Measurements from ENCODE around the gene MCC.
"Not testable (repeated sequence)": the region's sequence is repeated elsewhere in the genome, so short reads cannot be mapped to it uniquely, and the experiment has no call there.

MCC gene

DNA sequence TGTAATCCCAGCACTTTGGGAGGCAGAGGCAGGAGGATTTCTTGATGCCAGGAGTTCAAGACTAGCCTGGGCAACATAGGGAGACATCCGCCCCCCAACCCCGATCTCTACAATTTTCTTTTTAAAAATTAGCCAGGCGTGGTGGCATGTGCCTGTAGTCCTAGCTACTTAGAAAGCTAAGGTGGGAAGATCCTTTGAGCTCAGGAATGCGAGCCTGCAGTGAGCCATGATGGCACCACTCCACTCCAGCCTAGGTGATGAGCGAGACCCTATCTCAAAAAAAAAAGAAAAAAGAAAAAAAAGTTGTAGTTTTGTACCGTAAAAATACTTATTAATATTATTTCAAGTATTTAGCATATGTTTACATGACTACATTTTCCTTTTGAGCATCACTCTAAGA, 82.7 kb downstream of the MCC start:
- no peak for DNase-seq

DNA sequence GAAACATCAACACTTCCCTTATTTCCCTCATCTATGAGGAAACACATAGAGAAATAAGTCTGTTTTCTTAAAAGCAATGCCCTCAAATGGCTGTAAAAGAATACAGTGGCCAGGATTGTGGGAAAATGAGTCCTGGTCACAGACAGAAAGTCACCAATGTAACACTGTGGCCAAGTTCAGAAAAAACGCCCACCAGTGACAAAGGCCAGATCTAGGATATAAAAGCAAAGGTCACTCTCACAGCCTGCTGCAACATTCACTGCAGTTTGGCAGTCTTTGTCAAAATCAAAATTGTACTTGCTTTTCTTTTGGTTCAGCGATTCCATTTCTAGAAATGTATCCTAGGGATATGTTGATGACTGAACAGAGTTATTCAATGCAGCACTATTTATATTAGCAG, 84.0 kb downstream of the MCC start:
- no peak for DNase-seq

DNA sequence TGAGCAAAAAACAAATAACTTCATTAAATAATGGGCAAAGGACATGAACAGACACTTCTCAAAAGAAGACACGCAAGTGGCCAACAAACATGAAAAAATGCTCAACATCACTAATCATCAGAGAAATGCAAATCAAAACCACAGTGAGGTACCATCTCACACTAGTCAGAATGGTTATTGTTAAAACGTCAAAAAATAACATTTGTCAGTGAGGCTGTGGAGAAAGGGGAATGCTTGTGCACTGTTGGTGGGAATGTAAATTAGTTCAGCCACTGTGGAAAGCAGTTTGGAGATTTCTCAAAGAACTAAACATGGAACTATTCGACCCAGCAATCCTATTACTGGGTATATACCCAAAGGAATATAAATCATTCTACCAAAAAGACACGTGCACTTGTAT, 90.3 kb downstream of the MCC start:
- not testable (repeated sequence) for DNase-seq

DNA sequence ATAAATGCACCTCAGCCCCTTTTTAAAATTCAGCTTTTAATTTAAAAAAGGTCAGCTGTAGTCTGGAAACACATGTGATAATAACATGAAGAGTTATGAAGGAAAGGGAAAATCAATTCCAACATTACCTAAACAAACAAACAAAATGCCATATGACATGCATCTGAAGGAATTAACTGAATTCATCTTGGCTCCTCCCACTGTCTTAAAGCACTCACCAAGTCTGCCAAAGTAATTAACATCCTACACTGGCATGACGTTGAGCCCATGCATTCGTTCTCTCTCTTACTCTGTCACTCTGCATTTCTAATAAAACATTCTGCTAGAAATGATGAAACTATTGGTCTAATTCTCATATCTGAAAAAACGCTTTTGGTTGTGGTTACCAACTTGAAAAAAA, 91.2 kb downstream of the MCC start:
- DNase-seq = no peak

DNA sequence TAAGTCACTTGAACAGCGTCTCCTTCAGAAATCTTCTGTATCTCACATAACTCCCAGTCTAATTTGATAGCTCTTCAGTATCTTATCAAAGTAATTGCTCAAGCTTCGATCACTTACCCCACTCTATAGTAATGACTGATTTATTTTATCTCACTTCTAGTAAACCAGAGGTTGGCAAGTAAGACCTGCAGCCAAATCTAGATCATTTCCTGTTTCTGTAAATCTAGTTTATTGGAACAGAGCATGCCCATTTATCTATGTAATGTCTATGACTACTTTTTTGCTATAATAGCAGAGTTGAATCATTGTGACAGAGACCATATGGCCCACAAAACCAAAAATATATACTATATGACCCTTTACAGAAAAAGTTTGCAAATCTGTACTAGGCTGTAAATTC, 93.6 kb downstream of the MCC start:
- DNase-seq = no peak

DNA sequence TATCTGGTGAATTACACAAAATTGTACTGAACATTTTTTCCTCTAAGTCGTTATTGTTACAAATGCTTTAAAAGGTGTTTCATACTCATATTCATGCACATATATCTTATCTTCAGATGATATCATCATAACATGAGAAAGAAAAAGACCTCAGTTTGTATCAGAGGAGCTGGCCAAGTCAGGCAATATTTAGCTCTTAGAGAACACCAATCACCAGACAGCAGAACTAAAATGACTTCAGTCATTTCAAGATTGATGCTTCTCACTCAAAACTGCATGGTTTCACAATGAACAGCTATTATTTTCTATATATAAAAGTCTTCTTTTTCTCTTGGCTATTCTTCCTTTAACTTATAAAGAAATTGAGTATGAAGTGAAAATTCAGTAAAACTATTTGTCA, 98.0 kb downstream of the MCC start:
- no peak for DNase-seq

DNA sequence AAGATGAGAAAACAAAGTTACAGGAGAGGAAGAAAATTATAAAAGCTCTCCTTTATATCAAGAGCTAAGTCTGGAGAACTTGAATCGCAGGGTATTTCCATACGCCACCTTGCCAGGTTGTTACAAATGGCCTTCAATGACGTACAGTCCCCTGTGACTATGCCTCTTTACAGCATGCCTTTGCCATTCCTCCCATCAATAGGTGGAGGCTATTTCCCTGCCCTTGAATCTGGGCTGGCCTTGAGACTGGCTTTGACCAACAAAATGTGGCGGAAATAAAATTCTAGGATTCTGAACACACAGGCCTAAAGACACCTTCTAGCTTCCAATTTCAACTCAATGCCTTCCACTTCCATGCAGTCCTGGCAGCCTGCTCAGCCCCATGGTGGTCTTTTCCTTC, 99.1 kb downstream of the MCC start:
- no peak for DNase-seq

DNA sequence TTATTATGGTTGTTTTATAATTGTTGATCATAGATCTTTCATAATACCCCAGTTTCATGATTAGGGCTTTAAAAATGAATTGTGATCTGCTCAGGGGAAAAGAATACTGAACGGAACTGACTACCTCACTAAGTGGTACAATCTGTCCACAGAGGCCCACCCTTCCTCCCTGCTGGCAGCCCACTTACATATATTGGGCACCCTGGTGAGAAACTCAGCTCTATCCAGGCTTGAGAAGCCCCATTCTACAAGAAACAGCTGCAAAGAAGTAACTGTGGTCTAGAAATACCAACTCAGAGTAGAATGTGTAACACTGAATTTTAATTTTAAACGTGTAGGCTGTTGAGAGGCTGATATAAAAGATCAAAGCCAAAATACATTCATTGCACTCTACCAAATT, 100.4 kb downstream of the MCC start:
- DNase-seq = no peak

DNA sequence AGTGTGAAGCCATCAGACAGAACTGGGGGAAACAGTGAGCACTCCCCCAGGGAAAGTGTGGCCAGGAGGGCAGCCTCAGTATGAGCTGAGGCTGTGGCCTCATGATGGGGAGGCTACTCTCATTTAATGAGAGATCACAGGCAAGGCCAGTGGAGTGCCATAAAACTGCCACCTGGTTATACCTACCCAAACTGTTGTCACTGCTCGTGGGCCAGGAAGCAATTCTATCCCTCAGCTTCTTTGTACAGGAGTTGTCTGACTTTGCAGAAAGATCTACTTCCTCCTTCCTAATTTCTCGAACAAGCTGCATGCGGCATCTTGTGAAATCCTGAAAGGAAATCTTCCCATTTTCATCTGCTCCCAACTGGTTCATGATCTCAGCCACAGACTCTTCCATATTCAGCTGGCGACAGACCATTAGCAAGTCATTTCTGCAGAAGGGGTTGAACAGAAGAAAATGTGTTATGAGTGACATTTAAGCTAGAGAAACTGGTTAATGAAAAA, 103.4 kb downstream of the MCC start:
- no peak for DNase-seq

DNA sequence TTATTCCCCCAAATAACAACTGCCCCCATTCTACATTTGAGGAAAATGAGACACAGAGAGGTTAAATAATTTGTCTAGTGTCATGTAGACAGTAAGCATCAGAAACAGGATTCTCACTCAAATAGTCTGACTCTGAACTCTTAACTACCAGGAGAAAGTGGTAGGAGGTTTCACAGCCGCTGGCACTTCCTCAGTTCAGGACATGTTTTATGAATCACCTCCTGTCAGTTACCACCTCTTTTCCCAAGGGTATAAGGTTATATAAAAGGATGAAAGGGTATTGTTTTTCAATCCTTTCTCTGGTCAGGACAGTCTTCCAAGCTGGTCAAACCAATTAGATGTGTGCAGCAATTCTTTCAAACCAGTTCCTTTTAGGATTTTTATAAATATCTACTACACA, 105.5 kb downstream of the MCC start:
- DNase-seq = no peak

DNA sequence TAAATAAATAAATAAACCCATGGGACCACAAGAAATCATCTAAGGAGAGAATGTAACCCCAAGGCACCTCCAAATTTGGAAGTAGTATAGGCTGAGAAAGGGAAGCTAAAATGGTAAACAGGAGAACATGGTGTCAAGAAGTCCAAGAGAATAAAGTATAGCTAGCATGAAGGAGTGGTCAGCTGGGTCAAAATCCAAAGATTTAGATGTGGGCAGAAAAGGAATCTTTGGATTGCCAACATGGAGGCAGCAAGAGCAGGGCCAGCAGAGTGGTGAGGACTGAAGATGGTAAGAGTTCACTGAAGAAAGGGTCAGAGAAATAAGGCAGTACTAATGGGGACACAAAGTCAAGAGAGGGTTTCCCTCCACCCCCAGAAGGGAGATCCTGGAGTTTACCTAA, 106.5 kb downstream of the MCC start:
- no peak for DNase-seq

DNA sequence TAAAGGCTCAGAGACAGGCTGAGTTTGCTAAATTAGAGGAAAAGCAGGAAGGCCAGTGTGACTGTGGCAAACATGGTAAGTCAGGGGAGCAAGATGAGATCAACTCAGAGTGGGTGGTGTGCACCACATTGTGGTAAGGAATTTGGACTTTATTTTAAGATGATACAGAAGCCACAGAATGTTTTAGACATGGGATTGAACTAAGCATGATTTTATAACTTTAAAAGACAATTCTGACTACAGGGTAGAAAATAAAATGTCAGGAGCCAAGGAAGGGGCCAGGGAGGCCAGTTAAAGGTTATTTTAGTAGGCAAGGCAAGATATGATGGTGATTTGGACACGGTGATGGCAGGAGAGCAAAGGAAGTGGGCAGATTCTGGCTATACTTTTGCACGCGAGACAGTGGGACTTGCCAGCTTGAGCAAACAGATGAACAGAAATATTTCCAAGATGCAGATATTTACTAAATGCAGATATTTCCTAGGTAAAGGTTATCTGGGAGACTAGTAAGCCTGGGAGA, 107.4 kb downstream of the MCC start:
- no peak for DNase-seq

DNA sequence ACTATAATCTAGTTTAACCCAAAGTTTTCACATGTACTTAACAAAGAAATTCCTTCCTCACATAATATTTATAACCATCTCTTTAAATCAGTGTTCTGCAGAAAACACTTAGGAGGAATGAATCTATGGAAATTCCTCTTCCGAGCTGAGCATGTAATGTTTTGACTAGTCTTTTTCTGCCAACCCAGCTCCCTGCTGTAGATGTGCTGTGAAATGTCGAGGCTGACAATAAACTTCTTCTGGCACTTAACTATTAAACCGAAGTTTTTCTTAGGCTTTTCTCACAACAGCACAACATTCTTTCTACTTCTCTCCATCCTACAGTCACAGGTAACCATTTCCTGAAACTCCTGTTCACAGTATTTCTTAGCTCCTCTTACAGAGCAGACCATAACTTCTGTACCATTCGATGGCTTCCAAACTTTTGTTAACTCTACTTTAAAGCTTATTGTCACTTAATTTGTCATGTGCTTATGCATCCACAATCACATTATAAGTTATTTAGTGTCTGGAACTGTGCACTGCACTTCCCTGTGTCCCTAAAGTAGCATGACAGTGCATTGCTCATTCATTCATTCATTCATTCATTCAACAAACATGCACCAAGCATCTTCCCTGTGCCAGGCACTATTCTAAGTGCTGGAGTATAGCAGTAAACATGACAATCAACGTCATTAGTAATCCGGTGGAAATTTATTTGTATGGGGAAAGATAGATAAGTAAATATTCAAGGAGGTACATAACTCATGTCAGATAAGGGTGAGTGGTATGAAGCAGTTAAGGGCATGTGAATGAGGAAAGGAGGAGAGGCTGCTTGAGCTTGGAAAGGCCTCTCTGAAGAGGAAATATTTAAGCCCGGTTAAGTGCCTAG, 108.1 kb downstream of the MCC start:
- no peak for DNase-seq

DNA sequence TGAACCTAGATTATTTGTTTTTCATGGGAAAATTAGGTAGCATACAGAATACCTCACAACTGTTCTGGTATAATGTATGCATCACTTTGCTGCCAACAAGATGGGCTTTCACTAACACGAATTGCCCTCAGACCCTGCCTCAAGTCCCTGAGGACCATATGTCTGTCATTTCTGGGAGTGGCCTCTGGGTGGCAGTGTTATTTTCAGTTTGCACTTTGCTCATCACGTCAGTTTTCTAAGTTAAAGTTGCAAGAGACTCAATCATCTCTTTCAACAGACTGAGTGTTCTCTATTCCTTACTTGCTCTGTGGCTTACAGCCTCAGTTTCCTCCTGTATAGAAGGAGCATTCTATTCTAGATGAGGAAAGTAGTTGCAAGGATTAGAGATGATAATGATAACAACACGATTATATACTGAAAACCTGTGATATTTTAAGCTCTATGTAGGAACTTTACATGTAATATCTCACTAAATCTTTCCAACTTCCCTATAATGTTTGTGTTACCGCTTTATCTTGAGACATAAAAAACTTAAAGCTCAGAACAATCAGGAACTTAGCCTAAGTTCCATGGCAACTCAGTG, 109.2 kb downstream of the MCC start:
- peak; percentile 23 to 53 for DNase-seq

DNA sequence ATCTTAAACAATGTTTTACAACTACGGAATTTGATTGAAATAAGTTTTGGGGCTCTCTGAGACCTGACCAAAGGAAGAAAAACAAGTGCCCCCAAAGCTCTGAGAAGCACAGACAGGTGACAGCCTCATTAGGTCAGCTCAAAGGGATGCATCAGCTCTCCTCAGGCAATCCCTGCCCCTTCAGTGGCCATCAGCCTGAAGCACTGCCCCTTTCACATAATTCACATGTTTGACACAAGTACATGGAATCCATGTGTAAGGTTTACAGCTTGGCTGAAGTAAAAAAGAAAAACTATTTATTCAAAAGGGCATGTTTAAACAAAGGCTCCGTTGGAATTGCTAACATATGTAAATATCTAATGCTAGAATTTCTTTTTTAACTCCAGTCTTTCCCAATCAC, 109.7 kb downstream of the MCC start:
- no peak for DNase-seq

DNA sequence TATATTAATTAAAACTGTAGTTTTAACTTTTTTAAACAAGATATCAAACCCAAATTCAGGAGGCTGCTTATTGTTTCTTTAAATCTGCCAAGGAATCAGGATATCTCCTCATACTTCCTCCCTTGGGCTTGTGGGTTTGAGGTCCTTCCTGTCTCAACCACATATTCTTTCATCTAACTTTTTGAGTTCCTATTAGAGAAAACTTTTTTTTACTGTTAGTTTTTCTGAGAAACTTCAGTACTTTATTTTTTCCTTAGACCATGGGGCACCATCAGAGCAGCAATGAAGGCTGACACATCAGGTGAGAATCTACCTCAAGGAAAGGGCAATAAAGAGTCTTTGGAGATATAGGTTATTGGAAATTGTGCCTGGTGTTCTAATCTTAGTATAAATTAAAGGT, 110.2 kb downstream of the MCC start:
- no peak for DNase-seq

DNA sequence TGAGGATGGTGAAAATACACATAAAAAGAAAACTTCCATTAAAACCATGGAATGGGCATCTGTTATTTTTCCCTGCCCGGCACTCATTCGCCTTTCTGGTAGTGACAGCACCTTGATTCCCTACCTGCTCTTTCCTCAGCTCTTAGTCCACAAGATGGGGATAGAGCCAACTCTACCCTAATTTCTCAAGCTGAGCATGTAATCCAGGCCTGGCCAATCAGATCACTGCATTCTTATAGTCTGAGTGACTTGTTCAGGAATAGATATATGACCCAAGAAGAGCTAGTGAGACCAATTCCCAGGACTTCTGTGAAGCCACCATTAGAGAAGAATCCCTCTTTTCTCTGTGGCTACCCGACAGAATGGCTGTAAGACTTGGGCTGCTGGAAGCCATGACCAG, 111.6 kb downstream of the MCC start:
- no peak for DNase-seq

DNA sequence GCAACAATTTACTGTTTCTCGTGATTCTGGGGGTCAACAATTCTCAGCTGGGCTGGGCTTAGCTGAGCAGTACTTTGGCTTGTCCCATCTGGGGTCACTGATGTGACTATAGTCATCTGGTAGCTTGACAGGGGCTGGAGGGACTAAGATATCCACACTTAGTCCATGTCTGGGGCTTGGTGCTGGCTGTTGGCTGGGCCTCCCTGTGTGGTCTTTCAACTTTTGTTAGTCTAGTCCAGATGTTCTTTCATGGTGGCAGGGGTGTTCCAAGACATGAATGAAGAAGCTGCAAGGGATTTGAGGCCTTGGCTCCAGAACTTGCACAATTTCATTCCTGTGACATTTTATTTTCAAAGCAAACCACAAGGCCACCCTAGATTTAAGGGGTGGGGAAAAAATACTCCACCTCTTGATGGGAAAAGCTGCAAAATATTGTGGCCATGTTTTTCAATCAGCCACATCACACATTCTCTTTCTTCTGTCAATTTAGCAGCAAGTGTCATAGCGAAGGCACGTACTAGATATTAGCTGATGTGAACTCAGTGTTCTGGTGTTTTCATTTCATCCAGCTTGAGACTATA, 112.7 kb downstream of the MCC start:
- no peak for DNase-seq

DNA sequence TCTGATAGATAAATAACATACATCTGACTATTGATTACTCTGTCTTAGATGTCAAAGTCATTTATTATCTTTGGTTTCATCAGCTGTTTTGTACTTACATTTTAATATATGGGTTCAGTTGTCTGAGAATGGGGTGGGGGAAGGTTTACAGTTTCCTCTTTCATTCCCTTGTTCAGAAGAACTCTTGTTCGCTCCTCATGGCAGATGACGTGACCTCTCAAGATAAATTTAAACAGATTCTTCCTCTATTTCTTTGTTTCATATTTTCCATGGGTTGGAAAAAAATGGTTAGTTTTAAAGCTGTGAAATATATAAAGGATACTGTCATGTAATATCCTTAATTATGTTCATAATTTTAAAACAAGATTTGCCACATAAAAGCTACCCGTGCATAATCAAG, 114.8 kb downstream of the MCC start:
- DNase-seq = no peak

DNA sequence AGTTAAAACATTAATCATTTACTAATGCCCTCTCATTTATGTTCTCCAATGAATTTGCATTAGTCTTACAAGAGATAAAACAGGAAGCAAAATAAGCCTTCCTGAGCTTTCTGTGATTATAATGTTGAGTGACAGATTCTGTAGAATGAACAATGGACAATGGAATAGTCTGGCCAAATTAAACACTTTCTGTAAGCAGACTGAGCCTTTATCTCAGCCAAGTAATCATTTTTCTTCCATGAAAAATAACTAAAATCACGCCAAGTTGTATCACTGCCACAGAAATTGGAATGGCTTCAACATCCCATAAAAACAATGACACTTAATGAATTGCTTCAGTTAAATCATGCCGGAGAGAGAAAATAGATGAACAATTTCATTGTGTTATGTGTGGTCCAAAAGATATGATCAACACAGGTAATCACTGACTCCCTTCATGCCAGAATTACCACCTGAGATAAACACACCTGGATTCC, 116.5 kb downstream of the MCC start:
- no peak for DNase-seq

DNA sequence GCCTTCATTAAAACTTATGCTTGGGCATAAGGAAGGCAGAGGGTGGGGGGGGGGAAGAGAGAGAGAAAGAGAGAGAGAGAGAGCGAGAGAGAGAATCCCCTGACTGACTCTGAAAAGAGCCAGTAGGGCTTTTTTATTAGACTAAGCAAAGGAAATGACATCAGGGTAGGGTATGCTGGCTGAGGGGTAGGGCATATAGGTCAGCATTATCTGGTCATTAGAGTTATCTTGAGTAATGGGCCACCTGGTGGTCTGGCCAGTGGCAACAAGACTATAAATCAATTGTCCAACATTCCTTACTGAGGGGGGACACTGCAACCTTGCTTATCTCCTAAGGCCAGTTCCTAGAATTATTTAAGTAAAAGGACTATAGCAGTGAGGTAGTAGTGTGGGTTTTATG, 120.7 kb downstream of the MCC start:
- no peak for DNase-seq

DNA sequence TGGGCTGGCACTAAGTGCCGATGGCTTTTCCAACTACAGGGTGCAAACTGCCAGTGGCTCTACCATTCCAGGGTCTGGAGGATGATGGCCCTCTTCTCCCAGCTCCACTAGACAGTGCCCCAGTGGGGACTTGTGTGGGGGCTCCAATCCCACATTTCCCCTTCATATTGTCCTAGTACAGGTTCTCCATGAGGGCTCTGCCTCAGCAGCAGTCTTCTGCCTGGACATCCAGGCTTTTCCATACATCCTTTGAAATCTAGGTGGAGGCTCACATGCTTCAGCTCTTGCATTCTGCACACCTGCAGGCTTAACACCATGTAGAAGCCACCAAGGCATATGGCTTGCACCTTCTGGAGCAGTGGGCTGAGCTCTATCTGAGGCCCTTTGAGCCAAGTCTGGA, 123.8 kb downstream of the MCC start:
- DNase-seq = no peak

DNA sequence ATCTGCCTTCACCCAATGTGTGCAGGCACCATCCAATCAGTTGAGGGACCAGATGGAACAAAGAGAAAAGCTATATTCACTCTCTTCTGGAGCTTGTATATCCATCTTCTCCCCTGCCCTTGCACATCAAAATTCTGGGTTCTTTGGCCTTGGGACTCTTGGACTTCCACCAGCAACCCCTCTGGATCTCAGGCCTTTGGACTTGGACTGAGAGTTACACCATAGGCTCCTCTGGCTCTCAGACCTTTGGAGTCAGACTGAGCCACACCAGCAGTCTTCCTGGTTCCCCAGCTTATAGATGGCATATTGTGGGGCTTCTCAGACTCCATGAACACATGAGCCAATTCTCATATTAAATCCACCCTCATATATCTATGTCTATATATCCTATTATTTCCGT, 126.6 kb downstream of the MCC start:
- no peak for DNase-seq

DNA sequence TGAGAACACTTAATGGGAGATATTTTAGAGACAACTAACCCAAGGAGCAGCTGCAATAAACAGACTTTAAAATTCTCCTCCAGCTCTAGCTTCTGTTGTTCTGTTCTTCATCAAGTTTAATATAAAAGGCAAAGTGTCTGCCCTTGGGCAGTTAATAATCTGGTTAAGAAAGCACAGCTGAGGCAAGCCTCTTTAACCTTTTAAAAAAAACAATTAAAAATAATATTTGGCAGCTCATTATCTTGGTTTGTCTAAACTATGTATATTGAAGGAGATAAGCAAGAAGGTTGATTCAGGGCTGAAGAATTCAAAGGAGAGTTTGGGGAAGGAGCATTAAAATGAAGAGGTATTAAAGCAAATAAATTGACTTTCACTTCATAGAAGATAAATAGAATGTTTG, 128.8 kb downstream of the MCC start:
- no peak for DNase-seq
